ENCODE results near the gene PDIA2.

DNA sequence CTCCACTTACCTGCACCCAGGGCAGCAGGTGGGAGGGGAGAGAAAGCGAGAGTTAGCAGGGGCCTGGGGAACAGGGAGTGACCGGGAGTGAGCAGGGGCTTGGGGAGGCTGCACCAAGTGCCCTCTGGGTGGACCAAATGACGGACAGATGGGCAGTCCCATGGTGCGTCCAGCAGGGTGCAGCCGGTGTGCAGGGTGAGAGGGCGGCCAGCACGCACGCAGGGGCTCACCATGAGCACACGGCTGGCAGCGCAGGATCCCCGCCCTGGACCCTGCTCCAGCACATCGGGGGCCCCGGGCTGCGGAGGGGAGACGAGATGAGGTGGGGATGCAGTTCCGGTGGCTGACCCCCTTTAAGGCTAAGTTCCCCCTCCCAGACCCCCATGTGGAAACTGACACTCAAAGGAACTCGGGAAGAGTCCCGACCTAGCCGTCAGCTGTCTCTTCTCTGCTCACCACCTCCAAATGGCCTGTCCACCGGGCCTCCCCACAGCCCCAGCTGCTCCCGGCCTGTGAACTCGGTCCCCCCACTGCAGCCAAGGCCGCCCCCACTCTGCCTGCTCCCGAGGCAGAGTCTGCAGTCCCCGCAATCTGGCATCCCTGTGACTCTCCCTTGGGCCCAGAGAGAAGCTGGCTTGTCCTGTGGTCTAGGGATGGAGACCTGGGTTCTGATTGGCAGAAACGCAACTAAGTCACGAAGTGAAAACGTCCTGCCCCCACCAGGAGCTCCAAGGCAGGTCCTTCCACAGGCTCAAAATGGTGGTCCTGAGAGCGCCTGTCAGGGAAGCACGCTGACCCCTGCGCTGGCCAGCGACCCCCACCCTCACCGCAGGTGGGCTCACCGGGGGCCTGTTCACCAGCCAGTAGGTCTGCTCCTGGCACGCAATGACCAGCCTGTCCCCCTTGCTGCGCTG is 10.1 kb upstream of the PDIA2 start:
- TF ChIP-seq, protein P1, sequence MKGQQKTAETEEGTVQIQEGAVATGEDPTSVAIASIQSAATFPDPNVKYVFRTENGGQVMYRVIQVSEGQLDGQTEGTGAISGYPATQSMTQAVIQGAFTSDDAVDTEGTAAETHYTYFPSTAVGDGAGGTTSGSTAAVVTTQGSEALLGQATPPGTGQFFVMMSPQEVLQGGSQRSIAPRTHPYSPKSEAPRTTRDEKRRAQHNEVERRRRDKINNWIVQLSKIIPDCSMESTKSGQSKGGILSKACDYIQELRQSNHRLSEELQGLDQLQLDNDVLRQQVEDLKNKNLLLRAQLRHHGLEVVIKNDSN (IDR thresholded peaks at IDR 0.05; ENCODE audit: borderline replicate concordance, extremely low read length, insufficient read depth, low read depth, low read length), result no peak
- TF ChIP-seq NFYB (IDR thresholded peaks at IDR 0.05; ENCODE audit: insufficient read depth, low read depth, low read length) (no peak), ZBED1 (IDR thresholded peaks at IDR 0.05; ENCODE audit: borderline replicate concordance) (no peak)
- TF ChIP-seq, protein P2, sequence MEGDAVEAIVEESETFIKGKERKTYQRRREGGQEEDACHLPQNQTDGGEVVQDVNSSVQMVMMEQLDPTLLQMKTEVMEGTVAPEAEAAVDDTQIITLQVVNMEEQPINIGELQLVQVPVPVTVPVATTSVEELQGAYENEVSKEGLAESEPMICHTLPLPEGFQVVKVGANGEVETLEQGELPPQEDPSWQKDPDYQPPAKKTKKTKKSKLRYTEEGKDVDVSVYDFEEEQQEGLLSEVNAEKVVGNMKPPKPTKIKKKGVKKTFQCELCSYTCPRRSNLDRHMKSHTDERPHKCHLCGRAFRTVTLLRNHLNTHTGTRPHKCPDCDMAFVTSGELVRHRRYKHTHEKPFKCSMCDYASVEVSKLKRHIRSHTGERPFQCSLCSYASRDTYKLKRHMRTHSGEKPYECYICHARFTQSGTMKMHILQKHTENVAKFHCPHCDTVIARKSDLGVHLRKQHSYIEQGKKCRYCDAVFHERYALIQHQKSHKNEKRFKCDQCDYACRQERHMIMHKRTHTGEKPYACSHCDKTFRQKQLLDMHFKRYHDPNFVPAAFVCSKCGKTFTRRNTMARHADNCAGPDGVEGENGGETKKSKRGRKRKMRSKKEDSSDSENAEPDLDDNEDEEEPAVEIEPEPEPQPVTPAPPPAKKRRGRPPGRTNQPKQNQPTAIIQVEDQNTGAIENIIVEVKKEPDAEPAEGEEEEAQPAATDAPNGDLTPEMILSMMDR (IDR thresholded peaks at IDR 0.05 in 2 of 3, conservative IDR thresholded peaks at IDR 0.05 in 1 of 3; ENCODE audit: control insufficient read depth in 2 of 3, extremely low read depth in 1 of 3, insufficient read depth in 1 of 3, low read depth in 3 of 3, low read length in 3 of 3), result no peak
- TF ChIP-seq, protein P3, sequence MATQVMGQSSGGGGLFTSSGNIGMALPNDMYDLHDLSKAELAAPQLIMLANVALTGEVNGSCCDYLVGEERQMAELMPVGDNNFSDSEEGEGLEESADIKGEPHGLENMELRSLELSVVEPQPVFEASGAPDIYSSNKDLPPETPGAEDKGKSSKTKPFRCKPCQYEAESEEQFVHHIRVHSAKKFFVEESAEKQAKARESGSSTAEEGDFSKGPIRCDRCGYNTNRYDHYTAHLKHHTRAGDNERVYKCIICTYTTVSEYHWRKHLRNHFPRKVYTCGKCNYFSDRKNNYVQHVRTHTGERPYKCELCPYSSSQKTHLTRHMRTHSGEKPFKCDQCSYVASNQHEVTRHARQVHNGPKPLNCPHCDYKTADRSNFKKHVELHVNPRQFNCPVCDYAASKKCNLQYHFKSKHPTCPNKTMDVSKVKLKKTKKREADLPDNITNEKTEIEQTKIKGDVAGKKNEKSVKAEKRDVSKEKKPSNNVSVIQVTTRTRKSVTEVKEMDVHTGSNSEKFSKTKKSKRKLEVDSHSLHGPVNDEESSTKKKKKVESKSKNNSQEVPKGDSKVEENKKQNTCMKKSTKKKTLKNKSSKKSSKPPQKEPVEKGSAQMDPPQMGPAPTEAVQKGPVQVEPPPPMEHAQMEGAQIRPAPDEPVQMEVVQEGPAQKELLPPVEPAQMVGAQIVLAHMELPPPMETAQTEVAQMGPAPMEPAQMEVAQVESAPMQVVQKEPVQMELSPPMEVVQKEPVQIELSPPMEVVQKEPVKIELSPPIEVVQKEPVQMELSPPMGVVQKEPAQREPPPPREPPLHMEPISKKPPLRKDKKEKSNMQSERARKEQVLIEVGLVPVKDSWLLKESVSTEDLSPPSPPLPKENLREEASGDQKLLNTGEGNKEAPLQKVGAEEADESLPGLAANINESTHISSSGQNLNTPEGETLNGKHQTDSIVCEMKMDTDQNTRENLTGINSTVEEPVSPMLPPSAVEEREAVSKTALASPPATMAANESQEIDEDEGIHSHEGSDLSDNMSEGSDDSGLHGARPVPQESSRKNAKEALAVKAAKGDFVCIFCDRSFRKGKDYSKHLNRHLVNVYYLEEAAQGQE (IDR thresholded peaks at IDR 0.05; ENCODE audit: low read depth, low read length), result no peak
